Measurements from ENCODE around the gene CIDEB. TPM values are rescaled to one million over a fixed set of nuclear protein-coding genes. Genes with fewer than 3 reads are reported as not detected.

Gene CIDEB
- total and polyA plus RNA-seq, 10 of the 15 experiments (the other 5 are each of a cell fraction or from before 2014, with no cell fraction given) = 0.34 to 6.3 (median 3.2) TPM

GRCh38 chr14:24298892-24299254 is 8.9 kb downstream of the CIDEB start:
- ChIA-PET POLR2A (interaction anchor here (1.1 to 9.0 kb wide), 7 partner anchors 9 to 138 kb away, joined by 3 to 118 read pairs (median 7); partner anchors contain the start of genes CIDEB, IRF9, MDP1 and TINF2), SMC1A (ENCODE audit: uncharacterized antibody, unreplicated experiment) (interaction anchor here (1.0 to 10.1 kb wide), 10 partner anchors 8 to 190 kb away, joined by 3 to 201 read pairs (median 16); partner anchors contain the start of genes CIDEB, IRF9, MDP1 and RABGGTA), RAD21 (ENCODE audit: unreplicated experiment) (interaction anchor here (1.0 to 7.8 kb wide), 10 partner anchors 9 to 241 kb away, joined by 3 to 231 read pairs (median 5); partner anchors contain the start of genes CIDEB, IPO4, RABGGTA and TINF2), CTCF (interaction anchor here (0.7 to 13.4 kb wide), 10 partner anchors 9 to 241 kb away, joined by 3 to 368 read pairs (median 18); partner anchors contain the start of genes CIDEB, LTB4R, LTB4R2 and MDP1)
- Histone ChIP-seq H3K79me2 (ENCODE audit: control insufficient read depth, insufficient read depth, low read length) (peaks cover 23% of the 10 kb centered on the region), H3K9ac (ENCODE audit: control insufficient read depth, insufficient read depth, low read length) (peak overlapping the region; percentile 74), H3K9me3 (replicated peaks; ENCODE audit: control insufficient read depth, insufficient read depth, low read length) (no peaks in the 10 kb centered on the region), H3K4me3 (peak overlapping the region; percentile 96), H3K36me3 (ENCODE audit: control insufficient read depth in 2 of 2, insufficient read depth in 2 of 2, low read length in 1 of 2) (peaks cover 10 to 30% of the 10 kb centered on the region in 2 experiments), H3K27ac (ENCODE audit: control insufficient read depth, insufficient read depth) (peak overlapping the region; percentile 51), H3K4me2 (ENCODE audit: control insufficient read depth, insufficient read depth) (peak overlapping the region; percentile 92), H3K4me1 (ENCODE audit: control insufficient read depth, insufficient read depth, low read length) (peaks cover 25% of the 10 kb centered on the region), H4K20me1 (ENCODE audit: control insufficient read depth, insufficient read depth) (no peaks in the 10 kb centered on the region), H2AFZ (ENCODE audit: control insufficient read depth, low read depth, low read length) (no peak overlapping the region), H3K27me3 (replicated peaks in 1 of 2; ENCODE audit: control insufficient read depth in 2 of 2, insufficient read depth in 2 of 2, low read length in 1 of 2) (no peaks in the 10 kb centered on the region)
- WGBS (ENCODE audit: insufficient coverage, insufficient replicate concordance, low lambda C conversion rate, missing lambda C conversion rate) = 24% methylated on average over 7 of the region's 7 CpGs
- TF ChIP-seq BRCA1 (IDR thresholded peaks at IDR 0.05; ENCODE audit: low read depth, low read length) (no peak), BCL3 (IDR thresholded peaks at IDR 0.05; ENCODE audit: borderline replicate concordance, insufficient read depth, low read depth, low read length, poor library complexity, severe bottlenecking) (no peak), ATF3 (IDR thresholded peaks at IDR 0.05; ENCODE audit: borderline replicate concordance, extremely low read depth, low read depth, low read length) (no peak), RB1 (IDR thresholded peaks at IDR 0.05; ENCODE audit: borderline replicate concordance) (no peak), ZNF384 (IDR thresholded peaks at IDR 0.05; ENCODE audit: borderline replicate concordance, low read depth, low read length) (no peak), SP1 (IDR thresholded peaks at IDR 0.05; ENCODE audit: low read depth, low read length) (no peak), CUX1 (IDR thresholded peaks at IDR 0.05; ENCODE audit: insufficient replicate concordance, low read depth, low read length) (no peak), NBN (IDR thresholded peaks at IDR 0.05) (no peak), HCFC1 (IDR thresholded peaks at IDR 0.05; ENCODE audit: low read length) (no peak), JUND (IDR thresholded peaks at IDR 0.05; ENCODE audit: low read depth, low read length) (no peak), EED (IDR thresholded peaks at IDR 0.05; ENCODE audit: low read depth) (no peak), BCL11A (IDR thresholded peaks at IDR 0.05; ENCODE audit: low read depth, low read length) (no peak), CHD4 (IDR thresholded peaks at IDR 0.05) (no peak), SUPT20H (IDR thresholded peaks at IDR 0.05; ENCODE audit: borderline replicate concordance, control insufficient read depth, low read depth, low read length) (no peak)
- peak; percentile 5; the same call in 2 of the 3 replicates for ATAC-seq
- intact Hi-C loops (cut with micrococcal nuclease; ENCODE audit: unreplicated experiment) = loop anchor here (5.0 kb wide), 2 partner anchors 152 to 207 kb away; partner anchors contain the start of genes PCK2, PSME2 and RNF31
- in situ Hi-C loops (cut with MboI) = loop anchor here (5.0 kb wide), 1 partner anchor 57 kb away; the partner anchor contains the start of gene TINF2
- no TSS peak for BruUV-seq (replicated peaks)
- no peak for DNase-seq (ENCODE audit: low read depth, low spot score)
- FAIRE-seq = no peak
